GM21447 (cell line): ENCODE results near the gene P2RY8.
"Not testable (repeated sequence)": the region's sequence is repeated elsewhere in the genome, so short reads cannot be mapped to it uniquely, and the experiment has no call there.

Experiments used
- ATAC-seq: cut with Tn5 transposase; IDR thresholded peaks from one replicate; pipeline ENCODE4 v1.9.1; 2021; ENCODE audit not compliant: unreplicated experiment

The P2RY8 gene

GRCh38 chrX:1521459-1521956 is 15.5 kb downstream of the P2RY8 start:
- peak; percentile 85 for ATAC-seq

- no peak for ATAC-seq
These were observed 16.6 kb downstream of the P2RY8 start for GRCh38 chrX:1520350-1520749.

- ATAC-seq, result no peak
These were observed 17.9 kb downstream of the P2RY8 start for GRCh38 chrX:1519022-1519497.

- ATAC-seq, result no peak
These were observed 18.5 kb downstream of the P2RY8 start for GRCh38 chrX:1518512-1518911.

- no peak for ATAC-seq
These were observed 20.3 kb downstream of the P2RY8 start for GRCh38 chrX:1516596-1517104.

- no peak for ATAC-seq
These were observed 25.2 kb downstream of the P2RY8 start for GRCh38 chrX:1511829-1512228.

GRCh38 chrX:1511150-1511549 is 25.8 kb downstream of the P2RY8 start:
- ATAC-seq, result no peak

GRCh38 chrX:1507511-1508463 is 29.2 kb downstream of the P2RY8 start:
- peak; percentile 54 for ATAC-seq

- ATAC-seq, result no peak
These were observed 30.1 kb downstream of the P2RY8 start for GRCh38 chrX:1506916-1507315.

GRCh38 chrX:1502853-1503252 is 34.1 kb downstream of the P2RY8 start:
- no peak for ATAC-seq

GRCh38 chrX:1502241-1502640 is 34.7 kb downstream of the P2RY8 start:
- ATAC-seq, result peak; percentile 32

- ATAC-seq, result peak; percentile 65
These were observed 36.0 kb downstream of the P2RY8 start for GRCh38 chrX:1500701-1501624.

- ATAC-seq, result no peak
These were observed 40.9 kb downstream of the P2RY8 start for GRCh38 chrX:1496076-1496475.

GRCh38 chrX:1493877-1494510 is 43.0 kb downstream of the P2RY8 start:
- ATAC-seq, result peak; percentile 59

- ATAC-seq, result no peak
These were observed 43.6 kb downstream of the P2RY8 start for GRCh38 chrX:1493412-1493811.

- ATAC-seq, result no peak
These were observed 44.5 kb downstream of the P2RY8 start for GRCh38 chrX:1492421-1493012.

GRCh38 chrX:1491851-1492349 is 45.1 kb downstream of the P2RY8 start:
- peak; percentile 73 for ATAC-seq

- not testable (repeated sequence) for ATAC-seq
These were observed 45.7 kb downstream of the P2RY8 start for GRCh38 chrX:1491248-1491647.

- not testable (repeated sequence) for ATAC-seq
These were observed 46.3 kb downstream of the P2RY8 start for GRCh38 chrX:1490723-1491122.

GRCh38 chrX:1489354-1489753 is 47.6 kb downstream of the P2RY8 start:
- not testable (repeated sequence) for ATAC-seq
